DMS53 treated with DMSO at 0.1 percent for 48 hours (cell line): ENCODE measurements around the gene SMAD3.

Experiments
- DNase-seq: peaks from one replicate; lab custom pipeline; 2025; ENCODE audit not compliant: unreplicated experiment; lab: John Stamatoyannopoulos, UW

SMAD3 gene

DNA sequence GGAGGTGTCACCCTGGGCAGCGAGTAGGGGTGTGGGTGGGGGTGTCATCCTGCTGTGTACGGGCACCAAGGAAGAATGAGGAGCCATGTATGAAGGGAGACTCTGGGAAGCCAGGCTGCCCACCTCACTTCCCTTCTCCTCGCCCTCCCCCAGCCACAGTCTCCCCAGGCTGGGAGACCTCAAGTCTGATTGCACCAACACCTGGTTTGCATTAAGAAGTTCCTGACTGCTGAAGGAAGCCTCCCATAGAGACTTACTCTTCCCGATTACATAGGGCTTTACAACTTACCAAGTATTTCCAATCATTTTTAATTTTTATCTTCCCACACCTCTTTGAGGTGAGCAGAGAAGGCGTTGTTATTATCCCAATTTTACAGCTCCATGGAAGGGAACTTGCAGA is 29.5 kb upstream of the SMAD3 start:
- DNase-seq: no peak

DNA sequence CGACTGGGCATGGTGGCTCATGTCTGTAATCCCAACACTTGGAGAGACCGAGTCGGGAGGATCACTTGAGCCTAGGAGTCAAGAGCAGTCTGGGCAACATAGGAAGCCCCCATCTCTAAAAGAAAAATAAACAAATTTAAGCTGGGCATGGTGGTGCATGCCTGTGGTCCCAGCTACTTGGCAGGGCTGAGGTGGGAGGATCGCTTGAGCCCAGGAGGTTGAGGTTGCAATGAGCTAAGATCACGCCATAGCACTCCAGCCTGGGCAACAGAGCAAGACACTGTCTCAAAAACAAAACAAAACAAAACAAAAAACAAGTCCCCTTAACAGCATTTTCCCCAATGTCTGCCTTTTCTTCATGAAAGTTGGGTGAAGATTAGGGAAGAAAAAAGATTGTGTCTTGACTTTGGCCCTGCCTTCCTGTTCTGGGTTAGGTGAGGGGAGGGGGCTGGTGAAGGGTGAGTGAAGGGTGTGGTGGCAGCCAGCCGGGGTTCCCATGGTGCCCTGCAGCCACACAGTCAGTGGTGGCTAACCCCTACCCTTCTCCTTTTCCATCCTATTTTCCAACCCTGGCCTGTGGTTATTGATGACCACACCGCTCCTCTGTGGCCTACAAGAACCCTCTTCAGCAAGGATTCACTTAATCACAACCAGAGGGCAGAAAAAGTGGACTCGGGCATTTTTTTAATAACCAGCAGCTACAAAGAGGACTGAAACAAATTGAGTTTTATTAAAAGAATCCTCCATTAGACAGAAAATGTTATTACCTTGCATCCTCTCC is 28.4 kb upstream of the SMAD3 start:
- no peak for DNase-seq

- DNase-seq: no peak
These were observed 27.7 kb upstream of the SMAD3 start for GRCh38 chr15:67037694-67038093.

DNA sequence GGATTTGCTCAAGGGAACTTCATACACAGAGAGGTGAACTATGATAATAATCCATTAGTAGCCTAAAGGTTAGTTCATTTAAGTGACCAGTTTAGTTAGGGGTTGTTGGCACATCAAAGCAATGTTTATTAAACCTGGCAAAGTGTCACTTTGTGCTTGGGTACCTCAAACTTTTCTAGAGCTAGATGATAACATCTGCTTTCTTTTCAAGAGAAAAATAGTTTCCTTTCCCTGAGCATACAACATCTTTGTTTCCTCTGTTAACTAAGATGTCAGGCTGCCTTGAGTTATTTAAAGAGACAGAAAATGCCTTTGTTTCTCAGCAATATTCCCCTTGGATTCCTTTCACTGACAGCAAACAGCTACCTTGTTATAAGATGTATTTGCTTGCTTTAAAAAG is 26.7 kb upstream of the SMAD3 start:
- DNase-seq: no peak

GRCh38 chr15:67039384-67040075 is 25.9 kb upstream of the SMAD3 start:
- no peak for DNase-seq

- no peak for DNase-seq
These were observed 25.1 kb upstream of the SMAD3 start for GRCh38 chr15:67040277-67040676.

DNA sequence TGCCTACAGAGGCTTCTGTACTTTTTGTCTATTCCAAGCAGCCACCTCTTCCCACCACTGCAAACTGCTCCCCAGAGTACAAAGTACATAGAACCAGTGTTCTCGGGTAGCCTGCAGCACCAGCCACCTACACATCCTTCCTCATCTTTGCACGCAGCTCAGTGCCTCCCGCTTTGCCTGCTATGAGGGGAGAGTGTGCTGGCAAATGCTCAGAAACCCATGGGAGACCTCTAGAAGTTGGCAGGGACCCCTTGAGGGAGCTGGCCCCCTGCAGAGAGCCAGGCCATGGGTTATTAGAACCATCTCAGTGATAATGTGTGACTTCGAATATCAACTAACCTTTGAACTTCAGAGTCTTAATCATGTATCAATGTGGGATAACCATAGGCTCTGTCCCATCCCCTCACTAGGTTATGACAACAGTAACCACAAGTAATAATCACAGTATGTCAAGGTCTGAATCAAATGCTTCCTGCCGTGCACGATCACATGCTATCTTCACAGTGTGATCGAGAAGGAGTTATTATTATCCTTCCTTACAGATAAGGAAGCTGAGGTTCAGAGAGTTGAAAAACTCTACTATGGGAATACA is 22.8 kb upstream of the SMAD3 start:
- DNase-seq: no peak

DNA sequence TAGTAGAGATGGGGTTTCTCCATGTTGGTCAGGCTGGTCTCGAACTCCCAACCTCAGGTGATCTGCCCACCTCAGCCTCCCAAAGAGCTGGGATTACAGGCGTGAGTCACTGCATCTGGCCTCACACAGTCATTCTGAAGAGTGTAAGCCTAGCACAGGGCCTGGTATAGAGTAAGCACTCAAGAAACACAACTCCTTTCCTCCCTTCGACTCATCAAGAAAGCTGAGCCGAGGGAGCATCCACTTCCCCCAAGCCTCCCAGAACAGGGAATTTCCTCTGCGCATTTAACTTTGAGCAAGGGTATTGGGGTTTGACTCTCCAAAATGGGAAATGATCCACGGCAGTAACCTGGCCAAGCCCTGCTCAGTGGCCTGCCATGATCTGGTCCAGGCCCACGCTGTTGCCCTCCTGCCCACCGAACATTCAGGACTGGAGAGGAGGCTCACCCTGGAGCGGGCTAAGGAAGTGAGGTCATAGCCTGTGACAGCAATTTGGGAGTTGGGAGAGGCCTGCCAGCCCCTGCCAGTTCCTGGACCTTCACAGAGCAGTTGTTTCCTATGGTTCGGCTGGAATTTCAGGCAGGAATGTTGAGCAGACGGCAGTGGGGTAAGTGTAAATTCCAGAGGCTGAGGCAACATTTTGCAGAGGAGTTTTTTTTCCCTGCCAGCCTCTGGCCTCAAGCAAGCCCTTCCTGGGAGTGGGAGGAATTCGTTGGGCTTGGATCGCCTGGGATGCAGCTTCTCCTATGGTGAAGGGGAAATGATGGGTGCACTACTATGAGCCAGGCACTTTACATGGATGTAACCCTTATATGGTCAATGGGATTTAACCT is 21.2 kb upstream of the SMAD3 start:
- no peak for DNase-seq

DNA sequence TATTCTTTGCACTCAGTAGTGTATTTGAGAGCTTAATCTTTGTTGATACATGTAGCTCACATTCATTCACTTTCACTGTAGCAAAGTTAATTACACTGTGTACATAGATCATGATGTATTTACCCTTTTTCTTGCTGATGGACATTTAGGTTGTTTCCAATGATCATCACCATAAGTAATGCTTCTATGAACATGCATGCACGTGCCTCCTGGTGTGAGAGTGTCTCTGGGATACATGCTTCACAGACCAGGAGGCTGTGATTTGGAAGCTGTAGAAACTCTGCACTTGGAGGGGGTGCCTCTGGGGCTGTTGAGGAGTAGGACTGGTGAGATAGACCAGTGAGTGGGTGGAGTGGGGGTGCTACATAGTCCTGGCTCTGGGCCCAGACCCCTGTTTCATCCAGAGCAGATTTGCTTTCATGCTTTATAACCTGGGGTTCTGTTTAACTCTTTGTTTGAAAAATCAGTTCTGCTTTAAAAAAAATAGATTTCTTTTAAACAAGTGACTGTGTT is 18.2 kb upstream of the SMAD3 start:
- DNase-seq: no peak

DNA sequence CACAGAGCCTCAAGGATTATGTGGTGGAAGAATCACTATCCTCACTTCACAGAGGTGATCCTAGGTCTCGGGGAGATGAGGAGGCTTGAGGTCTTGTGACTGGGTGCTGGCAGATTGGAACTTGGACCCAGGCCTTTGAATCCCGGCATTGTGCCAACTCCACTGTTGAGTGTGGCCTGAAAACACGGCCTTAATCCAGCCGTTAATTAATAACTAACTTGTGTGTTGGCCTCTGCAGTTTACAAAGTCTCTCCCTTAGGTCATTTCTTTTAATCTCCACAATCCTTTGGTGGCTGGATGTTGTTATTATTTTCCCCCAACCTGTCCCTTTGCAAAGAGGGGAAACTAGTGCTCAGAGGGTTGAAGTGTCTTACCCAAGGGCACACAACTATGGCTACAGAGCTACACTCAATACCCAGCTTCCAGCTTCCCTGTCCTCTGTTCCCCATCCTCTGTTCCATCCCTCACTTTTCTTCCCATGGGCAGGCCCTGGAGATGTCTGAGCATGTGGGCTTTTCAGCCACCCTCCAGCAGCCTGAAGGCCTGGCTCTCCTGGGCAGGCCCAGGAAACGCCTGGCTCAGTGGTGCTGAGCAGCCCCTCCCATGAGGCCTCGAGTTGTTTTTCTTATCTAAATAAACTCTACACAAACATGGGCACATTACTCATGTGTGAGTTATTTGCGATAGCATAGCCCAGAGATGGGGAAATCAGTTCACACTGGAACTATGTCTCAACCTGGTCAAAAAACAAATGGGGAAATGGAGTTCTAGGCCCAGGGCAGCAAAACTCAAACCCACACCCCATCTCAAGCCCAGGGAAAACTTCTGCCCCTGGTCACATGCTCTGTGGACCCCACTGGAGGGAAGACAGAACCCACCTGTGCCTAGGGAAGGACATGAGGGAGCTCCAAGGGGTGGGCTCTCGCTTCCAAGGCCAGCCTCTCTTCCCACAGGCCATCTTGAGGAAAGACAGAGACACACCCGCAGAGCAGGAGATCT is 16.8 kb upstream of the SMAD3 start:
- peak; percentile 59 for DNase-seq

DNA sequence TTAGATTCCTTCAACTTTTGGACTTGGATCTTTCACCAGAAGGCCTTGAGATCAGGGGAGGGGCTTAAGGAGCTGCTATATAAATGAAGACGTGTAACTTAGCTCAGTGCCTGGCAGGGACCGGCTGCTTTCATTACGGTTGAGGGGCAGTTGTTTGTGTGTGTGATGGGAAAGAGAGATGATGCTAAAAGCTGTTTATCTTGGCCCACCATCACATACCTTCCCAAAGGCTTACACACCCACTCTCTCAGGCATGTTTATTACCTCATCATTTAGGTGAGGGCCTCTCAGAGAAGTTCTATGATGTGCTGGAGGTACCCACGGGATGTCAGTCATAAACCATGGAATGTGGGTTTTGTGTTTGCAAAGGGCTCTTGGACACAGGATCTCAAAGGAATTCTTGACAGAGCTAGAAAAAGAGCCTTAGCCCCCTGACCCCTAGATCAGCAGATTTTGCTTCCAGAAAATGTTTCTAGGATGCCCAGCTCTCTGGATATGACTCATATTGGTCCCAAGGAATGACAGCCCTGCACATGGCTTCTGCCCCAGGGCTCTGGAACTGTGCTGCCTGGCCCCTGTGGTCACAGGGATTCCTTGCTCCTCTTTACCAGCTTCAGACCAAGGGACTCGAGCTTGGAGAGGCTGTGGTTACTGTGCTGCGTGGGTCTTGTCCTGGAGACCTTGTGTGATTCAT is 15.9 kb upstream of the SMAD3 start:
- DNase-seq: no peak

GRCh38 chr15:67050062-67050461 is 15.3 kb upstream of the SMAD3 start:
- DNase-seq: no peak

GRCh38 chr15:67050522-67051087 is 14.8 kb upstream of the SMAD3 start:
- no peak for DNase-seq

DNA sequence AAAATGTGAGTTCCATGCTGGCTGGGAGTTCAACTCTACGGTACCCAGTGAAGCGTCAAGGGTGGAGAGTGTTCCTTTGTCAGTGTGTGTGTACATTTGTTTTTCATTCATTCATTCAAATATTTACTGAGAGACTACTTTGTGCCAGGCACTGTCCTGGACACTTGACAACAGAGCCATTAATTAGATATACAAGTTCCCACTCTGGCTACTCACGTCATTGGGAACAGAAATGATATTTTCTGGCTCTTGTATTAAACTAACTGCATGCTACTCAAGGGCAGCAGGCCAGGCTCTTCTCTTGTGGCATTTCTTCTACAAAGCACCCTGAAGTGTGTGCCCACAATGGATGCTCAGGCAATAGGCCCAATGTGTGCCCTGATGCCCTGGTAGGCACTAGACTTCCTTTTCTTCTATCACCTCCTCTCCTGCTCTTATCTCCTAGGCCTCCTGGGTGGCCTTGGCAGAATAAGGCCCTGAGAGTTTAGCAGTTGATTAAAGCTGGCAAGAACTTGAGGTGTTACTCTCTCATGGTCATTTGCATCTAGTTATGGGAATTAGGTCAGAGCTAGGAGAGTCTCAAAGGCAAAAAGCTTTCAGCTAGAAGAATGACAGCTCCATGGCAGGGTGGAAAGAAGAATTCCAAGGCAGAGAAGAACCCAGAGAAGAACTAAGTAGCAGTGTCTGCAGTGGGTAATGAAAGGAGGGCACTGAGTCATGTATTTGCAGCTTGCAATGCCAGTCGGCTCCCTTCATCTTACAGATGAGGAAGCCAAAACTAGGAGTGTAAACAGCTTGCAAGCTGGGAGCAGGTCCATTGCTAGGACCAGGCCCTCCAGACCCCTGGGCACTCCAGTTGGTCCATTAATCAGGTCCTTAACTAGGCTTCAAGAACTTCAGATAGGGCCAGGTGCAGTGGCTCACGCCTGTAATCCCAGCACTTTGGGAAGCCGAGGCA is 14.0 kb upstream of the SMAD3 start:
- DNase-seq: no peak

DNA sequence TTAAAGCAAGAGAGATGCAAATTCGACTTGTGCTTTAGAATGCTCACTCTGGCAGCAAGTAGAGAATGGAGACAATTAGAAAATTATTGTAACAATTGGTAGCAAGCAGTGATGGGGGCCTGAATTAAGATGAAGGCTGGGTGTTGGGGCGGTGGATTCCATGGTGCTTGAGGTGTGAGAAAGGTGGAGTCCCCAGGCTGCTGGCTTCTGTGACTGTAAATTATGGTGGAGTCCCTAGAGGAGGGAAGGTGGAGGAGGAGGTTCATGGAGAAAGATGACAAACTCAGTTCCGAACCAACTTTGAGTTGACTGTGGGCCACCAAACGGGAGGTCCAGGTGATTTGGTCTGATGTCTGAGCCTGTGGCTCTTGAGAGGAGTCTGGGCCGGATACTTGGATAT is 10.7 kb upstream of the SMAD3 start:
- no peak for DNase-seq

GRCh38 chr15:67059127-67059553 is 6.3 kb upstream of the SMAD3 start:
- no peak for DNase-seq

- DNase-seq: no peak
These were observed 3.5 kb upstream of the SMAD3 start for GRCh38 chr15:67061811-67062368.
